Hematopoietic multipotent progenitor cell treated with erythropoietin and hydrocortisone succinate and interleukin-3 and kit ligand, for 4 days (in vitro differentiated cells): ENCODE data around the gene CTAGE4.
"Not testable (repeated sequence)": the region's sequence is repeated elsewhere in the genome, so short reads cannot be mapped to it uniquely, and the experiment has no call there.

Experiments
- DNase-seq: peaks from one replicate; pipeline ENCODE4 v3.0.0-alpha.2; 2015

CTAGE4 gene, protein sequence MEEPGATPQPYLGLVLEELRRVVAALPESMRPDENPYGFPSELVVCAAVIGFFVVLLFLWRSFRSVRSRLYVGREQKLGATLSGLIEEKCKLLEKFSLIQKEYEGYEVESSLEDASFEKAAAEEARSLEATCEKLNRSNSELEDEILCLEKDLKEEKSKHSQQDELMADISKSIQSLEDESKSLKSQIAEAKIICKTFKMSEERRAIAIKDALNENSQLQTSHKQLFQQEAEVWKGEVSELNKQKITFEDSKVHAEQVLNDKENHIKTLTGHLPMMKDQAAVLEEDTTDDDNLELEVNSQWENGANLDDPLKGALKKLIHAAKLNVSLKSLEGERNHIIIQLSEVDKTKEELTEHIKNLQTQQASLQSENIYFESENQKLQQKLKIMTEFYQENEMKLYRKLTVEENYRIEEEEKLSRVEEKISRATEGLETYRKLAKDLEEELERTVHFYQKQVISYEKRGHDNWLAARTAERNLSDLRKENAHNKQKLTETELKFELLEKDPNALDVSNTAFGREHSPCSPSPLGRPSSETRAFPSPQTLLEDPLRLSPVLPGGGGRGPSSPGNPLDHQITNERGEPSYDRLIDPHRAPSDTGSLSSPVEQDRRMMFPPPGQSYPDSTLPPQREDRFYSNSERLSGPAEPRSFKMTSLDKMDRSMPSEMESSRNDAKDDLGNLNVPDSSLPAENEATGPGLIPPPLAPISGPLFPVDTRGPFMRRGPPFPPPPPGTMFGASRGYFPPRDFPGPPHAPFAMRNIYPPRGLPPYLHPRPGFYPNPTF

DNA sequence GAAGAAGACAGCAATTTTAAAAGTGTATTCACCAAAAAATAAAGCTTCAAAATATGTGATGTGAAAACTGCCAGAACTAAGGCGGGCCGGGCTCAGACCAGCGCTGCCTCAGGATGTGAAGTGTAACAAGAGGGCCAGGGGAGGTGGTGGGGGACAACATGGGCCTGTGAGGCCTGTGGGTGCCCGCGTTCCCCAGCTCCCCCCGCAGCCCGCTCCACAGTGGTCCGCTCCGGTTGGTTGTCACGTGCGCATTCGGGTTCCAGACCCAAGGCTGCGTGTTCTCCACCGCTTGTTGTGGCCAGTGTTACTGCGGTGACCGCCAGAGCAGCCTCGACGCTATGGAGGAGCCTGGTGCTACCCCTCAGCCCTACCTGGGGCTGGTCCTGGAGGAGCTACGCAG is at the start of gene CTAGE4:
Gene CTAGE4 (plus strand): TSS at position 301 of the 400 bp plus-strand sequence. CDS start 38 bp downstream, at position 339.
- not testable (repeated sequence) for DNase-seq

DNA sequence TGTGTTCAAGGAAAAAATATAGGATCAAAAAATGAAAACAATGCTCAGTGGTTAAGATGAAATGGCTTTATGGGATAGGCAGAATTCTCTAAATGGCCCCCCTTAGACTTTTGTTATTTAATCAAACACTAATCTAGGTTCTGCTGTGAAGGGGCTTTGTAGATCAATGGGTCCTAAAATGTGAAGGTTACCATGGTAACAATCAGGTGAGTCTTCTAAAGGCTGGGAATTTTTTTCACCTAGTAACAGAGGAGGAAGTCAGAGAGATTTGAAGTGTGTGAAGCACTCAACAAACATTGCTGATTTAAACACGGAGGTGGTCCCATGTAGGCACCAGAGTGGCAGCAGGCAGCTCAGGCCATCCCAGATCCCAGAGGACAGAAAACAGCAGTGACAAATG is 49.1 kb upstream of the CTAGE4 start:
- no peak for DNase-seq

DNA sequence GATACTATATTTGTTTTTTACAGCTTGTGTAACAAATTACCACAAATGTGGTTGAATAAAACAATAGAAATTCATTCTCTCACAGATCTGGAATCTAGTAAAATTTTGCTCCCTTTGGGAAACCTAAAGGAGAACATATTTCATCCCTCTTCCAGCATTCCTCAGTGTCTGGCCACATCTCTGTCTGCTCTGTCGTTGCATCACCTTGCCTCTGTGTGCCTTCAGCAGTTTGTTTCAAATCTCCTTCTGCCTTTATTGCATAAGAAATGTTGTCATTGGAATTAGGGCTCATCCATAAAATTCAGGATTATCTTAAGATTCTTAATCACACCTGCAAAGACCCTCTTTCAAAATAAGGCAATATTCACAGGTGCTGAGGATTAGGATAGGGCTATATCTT is 45.8 kb upstream of the CTAGE4 start:
- DNase-seq: no peak

DNA sequence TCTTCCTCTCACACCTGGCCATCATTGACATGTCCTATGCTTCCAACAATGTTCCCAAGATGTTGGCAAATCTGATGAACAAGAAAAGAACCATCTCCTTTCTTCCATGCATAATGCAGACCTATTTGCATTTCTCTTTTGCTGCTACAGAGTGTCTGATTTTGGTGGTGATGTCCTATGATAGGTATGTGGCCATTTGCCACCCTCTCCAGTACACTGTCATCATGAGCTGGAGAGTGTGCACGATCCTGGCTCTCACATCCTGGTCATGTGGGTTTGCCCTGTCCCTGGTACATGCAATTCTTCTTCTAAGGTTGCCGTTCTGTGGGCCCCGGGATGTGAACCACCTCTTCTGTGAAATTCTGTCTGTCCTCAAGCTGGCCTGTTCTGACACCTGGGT is 41.1 kb upstream of the CTAGE4 start:
- no peak for DNase-seq

DNA sequence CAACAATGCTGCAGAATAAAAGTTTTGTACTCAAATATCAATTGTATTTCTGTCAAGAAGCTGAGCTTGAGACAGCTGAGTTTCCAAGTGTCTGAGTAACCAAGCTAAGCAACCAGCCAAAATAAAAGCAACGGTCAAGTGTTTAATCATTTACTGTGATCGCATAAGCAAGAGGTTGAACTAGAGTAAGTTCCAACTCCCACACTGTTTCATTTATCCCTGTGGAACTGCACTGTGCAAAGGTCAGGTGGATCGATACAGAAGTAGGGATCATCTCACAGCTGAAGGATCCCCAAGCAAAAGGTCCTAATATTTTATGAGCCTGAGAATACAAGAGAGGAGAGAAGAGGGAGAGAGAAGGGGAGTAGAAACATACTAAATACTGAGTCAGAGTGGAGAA is 38.8 kb upstream of the CTAGE4 start:
- DNase-seq: no peak

DNA sequence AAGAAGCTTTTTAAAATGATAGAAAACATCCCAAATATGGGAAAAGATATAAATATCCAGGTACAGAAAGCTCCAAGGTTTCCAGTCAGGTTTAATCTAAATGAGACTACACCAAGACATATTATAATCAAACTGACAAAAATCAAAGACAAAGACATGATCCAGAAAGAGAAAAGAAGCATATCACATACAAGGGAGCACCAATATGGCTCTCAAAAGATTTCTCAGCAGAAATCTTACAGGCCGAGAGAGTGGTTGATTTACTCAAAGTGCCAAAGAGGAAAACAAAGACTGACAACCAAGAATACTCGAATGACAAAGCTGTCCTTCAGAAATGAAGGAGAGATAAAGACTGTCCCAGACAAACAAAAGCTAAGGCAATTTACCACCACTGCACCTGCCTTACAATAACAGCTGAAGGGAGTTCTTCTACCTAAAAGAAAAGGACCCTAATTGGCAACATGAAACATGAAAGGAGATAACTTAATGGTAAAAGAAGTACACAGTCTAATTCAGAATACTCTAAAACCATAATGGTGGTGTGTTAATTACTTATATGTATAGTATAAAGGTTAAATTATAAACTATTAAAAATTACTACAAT is 34.9 kb upstream of the CTAGE4 start:
- no peak for DNase-seq

DNA sequence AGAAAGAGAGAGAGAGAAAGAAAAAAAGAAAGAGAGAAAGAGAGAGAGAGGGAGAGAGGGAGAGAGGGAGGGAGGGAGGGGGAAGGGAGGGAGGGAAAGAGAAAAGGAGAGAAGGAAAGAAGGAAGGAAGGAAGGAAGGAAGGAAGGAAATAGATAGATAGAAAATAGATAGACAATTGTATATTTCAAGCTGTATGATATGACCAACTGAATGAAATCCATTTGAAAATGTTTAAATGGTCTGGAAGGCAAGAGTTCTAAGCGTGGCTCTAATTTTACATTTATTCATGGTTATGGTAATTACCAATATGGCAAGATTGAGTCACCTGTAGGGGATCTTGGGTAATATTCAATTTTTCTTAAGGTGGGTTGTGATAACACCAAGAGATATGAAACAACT is 24.4 kb upstream of the CTAGE4 start:
- DNase-seq: no peak

DNA sequence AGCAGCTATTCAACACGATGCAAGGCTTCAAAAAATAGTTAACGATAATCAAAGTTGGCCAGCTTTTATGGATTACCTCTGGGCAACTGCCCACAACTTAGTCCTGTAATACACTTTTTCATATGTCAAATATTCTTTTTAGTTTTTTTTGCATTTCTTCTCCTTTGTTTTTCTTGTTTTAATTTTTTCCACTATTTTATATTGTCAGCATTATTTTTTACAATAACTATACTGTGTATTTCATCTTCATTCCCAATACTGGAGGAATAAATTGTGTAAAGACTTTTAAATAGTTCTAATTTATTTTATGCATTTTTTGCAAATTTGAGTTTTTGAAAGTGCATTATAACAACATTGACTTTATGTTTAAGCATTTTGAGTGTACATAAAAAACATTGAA is 18.5 kb upstream of the CTAGE4 start:
- no peak for DNase-seq

DNA sequence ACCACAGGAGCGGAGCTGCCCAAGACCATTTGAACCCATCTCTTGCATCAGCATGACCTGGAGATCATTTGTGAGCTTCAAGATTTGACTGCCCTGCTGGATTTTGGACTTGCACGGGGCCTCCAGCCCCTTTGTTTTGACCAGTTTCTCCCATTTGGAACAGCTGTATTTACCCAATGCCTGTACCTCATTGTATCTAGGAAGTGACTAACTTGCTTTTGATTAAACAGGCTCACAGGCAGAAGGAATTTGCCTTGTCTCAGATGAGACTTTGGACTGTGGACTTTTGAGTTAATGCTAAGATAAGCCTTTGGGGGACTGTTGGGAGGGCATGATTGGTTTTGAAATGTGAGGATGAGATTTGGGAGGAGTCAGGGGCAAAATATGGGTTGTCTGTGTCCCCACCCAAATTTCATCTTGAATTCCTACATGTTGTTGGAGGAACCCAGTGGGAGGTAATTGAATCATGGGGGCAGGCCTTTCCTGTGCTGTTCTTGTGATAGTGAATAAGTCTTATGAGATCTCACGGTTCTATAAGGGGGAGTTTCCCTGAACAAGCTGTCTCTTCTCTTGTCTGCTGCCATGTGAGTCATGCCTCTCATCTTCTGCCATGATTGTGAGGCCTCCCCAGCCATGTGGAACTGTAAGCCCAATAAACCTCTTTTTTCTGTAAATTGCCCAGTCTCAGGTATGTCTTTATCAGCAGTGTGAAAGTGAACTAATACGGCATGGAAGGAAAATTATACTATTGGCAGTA is 11.5 kb upstream of the CTAGE4 start:
- not testable (repeated sequence) for DNase-seq

DNA sequence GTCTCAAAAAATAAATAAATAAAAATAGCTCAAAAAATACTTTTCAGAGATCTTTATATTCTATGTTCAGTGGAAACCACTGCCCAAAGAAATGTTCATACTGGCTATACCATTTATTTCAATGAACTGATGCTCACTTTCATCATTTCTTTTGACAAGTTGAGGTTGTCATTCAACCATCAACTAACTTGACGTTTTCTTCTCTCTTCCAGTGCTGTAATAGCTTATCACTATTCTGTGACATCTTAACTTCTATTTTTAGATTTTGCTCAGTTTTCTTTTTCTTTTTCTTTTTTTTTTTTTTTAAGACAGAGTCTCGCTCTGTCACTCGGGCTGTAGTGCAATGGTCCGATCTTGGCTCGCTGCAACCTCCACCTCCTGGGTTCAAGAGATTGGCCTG is 8.7 kb upstream of the CTAGE4 start:
- DNase-seq: no peak

DNA sequence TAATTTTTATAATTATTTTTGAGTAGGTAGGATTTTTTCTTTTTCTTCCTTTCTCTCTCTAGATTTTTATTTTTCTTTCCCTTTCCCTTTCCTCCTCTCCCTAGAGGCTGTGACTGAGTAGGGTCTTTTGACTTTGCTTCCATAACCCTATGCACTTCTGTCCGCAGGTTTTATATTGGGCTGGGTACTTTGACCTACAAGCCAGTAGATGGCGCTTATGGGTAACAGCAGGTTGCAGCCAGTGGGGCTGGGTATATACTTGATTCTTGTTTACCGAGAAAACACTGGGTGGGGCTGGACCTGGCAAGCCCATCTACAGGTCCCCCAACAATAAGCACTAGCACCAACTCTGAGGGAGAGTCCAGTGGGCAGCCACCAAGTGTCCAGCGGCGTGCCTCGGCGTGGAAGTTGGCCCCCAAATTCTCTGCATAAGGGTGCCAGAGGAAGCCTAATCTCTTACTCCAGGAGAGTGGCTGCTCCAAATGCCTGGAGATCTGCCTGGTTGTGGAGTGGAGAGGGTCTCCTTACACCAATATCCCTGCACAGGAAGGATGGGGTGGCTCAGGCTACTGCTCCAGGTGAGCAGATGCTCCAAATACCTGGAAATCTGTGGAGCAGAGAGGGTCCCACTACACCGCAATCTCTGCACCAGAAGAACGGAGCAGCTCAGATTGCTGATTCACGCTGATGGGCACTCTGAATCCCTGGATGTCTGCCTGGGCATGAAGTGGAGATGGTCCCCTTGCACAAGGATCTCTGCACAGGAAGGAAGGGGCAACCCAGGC is 4.7 kb upstream of the CTAGE4 start:
- DNase-seq: peak; percentile 56

DNA sequence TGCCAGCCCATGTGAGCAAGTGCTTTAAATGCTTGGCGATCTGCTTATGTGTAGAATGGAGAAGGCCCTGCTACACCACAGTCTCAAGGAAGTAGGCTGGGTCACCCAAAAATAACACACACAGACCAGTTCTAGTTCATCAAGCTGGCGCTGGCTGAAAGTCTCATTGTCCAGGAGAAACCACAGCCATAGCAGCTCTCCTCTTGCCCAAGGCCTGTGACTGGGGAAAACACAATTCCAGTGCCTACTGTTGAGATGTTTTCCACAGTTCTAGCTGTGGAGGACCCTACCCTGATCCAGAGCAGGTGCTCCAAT is 4.1 kb upstream of the CTAGE4 start:
- DNase-seq: not testable (repeated sequence)

DNA sequence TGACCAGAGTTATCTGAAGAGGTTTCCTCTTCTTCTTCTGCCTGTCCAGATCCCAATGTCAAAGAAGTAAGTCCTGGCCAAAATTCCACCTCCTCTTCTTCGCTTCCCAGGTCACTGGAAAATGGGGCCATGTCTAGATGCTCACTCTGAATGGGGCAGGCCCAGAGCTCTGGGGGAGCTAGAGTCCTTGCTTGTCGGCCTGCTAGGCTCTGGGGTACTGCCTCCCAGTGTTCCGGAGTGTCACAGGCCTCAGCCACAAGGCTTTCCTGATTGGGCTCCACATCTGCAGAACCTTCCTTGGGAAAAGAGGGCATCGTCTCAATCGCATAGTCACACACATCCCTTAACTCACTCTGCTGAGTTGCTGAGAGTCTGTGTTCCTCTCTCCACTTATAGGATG is 4.6 kb downstream of the CTAGE4 start:
- DNase-seq: not testable (repeated sequence)

DNA sequence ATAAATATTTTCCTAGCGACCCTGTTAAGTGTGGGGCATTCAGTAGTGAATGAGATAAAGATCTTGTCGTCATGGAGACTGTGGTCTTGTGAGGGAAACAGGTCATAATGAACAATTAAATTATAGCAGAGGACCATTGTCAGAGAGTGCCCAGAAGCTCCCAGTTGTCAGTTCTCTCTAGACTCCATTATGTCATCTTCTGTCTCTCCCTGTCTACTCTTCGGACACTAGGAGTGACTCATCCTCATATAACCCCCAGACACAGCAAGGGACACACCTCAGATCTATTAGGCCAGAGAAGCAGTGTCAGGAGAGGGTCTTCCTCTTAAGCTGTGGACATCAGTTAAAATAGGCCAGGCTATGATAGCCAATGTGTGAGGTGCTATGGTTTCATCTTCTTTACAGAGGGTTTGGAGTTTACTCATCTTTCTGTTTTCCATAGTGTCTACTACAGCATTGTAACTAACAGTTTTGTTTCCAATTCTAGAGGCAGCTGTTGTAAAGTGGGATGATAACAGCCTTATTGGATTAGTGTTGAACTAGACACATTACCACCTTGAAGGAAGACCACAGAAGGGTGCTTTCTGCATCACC is 5.4 kb downstream of the CTAGE4 start:
- DNase-seq: not testable (repeated sequence)

DNA sequence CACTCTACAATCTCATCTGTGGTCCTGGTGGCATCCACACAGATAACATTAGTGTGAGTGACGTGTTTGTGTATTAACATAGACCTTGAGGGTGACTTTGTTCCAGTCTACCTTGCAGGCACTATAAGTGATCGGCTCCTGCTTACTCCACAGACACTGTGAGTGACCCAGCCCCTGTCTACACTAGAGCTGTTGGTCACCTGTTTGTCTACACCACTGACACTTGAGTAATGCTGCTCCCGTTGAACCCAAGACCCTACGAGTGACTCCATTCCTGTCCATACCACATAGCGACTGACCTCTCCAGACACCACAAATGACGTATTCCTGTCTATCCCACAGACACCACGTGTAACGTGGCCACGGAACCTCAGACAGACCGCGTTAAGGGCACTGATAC is 10.5 kb downstream of the CTAGE4 start:
- DNase-seq: not testable (repeated sequence)

DNA sequence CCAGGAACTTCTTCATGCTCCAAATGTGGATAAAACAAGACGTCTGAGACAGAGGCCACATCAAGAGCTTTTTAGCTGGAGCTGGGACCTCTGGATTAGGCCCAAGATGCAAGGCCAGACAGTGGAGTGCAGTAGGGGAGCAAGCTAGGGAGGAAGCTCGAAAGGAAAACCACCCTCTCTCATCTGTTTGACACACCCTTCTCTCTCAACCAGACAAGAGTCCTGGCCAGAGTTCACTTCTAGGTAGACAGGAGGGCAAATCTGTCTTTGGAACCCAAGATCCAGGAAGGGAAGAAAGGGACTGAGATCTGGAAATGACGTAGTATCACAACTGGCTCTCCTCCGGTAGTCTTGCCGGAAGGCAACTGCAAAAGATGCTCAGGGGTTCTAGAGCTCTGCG is 11.2 kb downstream of the CTAGE4 start:
- DNase-seq: not testable (repeated sequence)

DNA sequence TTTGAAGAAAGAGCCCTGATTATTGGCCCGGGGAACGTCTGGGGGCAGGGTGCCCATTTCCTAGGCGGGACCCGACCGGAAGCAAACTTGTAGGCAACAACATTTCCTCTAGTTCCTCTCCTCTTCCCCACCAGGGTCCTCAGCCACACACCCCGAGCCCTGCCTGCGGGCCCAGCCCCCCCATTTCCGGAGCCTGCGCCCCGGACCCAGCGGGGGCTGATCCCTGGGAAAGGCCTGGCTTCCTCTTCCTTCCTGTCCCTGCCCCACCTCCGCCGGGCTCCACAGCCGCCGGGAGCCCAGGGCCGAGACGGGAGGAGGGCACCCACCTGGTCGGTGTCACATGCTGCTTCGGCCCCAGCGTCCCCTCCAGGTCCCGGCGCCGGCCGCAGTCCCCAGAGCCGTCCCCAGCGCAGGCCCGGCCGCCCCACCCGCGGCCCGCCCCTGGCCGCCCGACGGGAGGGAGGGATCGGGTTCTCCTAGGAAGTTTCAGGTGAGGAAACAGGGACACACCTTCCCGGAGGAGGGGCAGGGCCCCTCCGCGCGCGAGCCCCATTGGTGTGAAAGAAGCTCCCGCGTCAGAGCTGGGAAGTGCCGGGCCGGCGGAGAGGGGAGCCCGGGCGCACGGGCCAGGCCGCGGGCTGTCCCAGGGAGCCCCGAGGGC is 12.1 kb downstream of the CTAGE4 start, which contains the start of gene ARHGEF35:
Gene ARHGEF35 (minus strand): TSS at position 622 of the 661 bp plus-strand sequence. CDS start 7,450 bp downstream, outside the sequence.
- DNase-seq: not testable (repeated sequence)

DNA sequence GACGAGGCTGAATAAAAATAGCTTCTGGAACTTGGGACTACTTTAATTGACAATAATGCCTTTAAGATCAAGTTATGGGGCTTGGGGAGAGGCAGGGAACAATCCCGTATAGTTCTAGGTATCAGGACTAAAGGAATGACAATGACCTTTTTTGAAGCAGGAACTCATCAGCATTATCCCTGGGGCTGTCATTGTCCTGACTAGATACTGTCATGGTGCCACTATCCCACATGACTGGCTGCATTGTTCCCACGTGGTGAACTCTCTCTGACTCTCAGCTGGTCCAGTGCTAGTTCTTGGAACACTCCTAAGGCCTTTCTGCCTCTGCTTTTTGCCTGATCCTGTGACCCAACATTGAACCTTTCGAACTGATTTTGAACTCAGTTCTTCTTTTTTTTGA is 15.7 kb downstream of the CTAGE4 start:
- not testable (repeated sequence) for DNase-seq

DNA sequence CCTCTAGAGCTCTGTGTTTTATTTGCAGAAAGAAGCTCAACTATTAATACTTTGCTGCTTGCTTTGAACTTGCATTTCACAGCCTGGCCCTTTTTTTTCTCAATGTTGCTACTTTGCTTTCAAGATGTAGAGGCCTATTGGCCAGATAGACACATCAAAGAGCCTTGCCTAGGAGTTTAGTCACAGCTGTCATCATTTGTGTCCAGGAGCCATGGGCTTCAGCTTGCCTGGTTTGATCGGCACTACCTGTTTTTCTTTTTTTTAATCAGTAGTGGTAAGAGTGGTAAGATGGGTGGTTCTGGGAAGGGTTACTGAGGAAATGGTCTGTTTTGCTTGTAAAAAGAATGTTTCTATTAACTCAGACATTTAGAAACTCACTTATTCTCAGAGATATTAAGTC is 18.7 kb downstream of the CTAGE4 start:
- DNase-seq: not testable (repeated sequence)

DNA sequence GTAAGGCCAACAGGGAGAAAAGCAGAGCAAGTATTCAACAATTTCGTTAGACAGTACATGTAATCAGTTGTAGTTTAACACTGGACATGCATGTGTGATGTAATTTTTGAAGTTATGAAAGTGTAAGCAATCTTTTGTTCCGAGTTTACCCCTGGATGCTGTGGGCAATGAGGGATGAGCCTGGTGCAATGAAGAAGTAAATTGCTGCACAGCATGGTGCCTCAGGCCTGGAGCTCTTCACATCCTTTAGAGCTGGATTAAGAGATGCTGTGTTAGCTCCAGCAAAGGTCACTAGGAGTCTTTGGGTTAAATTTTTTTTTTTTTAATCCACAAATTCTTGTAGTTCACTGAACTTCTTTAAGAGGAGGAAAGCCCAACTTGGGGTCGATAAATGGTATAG is 19.8 kb downstream of the CTAGE4 start:
- DNase-seq: not testable (repeated sequence)

DNA sequence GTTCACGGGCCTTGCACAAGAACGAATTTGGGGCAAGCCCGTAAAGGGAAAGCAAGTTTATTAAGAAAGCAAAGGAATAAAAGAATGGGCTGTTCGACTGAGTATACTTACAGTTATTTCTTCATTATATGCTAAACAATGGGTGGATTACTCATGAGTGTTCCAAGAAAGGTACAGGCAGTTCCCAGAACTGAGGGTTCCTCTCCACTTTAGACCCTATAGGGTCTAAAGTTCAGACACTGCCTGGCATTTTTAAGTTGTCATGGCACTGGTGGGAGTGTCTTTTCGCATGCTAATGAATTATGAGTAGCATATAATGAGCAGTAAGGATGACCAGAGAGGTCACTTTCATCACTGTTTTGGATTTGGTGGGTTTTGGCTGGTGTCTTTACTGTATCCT is 22.0 kb downstream of the CTAGE4 start:
- not testable (repeated sequence) for DNase-seq
